ENCODE data around the gene LYPD5. TPM values are rescaled to one million over a fixed set of nuclear protein-coding genes. Genes with fewer than 3 reads are reported as not detected.
A peak's percentile ranks its signal among the peaks of the same experiment; 100 is the strongest.

The LYPD5 gene
- total and polyA plus RNA-seq, 4 experiments from 2014 or later = 0.27 to 0.97 (median 0.50) TPM

DNA sequence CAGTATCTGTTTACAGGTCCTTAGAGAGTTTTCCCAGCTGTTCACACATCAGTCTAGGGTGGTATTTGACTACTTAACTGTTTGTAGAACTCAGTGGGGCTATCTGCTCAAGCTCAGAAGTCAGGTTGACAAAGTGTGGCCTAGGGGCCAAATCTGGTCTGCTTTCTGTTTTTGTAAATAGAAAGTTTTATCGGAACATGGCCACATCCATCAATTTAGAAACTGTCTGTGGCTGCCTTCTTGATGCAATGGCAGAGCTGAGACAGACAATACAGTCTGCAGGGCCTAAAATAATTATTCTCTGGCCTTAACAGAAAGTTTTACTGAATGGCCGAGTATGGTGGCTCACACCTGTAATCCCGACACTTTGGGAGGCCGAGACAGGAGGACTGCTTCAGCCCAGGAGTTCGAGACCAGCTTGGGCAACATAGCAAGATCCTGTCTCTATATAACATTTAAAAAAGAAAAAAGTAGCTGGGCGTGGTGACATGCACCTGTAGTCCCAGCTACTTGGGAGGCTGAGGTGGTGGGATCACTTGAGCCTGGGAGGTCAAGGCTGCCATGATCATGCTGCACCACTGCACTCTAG, 49.9 kb downstream of the LYPD5 start:
- Mint-ChIP-seq H3K27ac (peak overlapping the region in 6 of 7 donors; percentile 55 to 99 (median 88)), H3K27me3 (no peaks in the 10 kb centered on the region), H3K4me1 (peaks cover 32 to 74% (median 49%) of the 10 kb centered on the region in 4 donors), H3K36me3 (peaks cover 29 to 50% of the 10 kb centered on the region in 2 donors), H3K9me3 (peaks cover 0 to 3% (median 0%) of the 10 kb centered on the region in 8 donors), H3K4me3 (peak overlapping the region in 4 of 8 donors; percentile 48 to 97 (median 60))
- POLR2A ChIA-PET (ENCODE audit: partially characterized antibody) = interaction anchor here (0.6 to 6.4 kb wide), 4 partner anchors 15 to 75 kb away, joined by 3 to 116 read pairs (median 56); partner anchors contain the start of genes KCNN4 and ZNF283
- CTCF ChIA-PET (ENCODE audit: partially characterized antibody) = interaction anchor here (1.1 to 7.6 kb wide), 3 partner anchors 14 to 32 kb away, joined by 3 to 80 read pairs (median 4); no protein-coding TSS in a partner anchor
- no peak overlapping the region for H3K4me3 ChIP-seq (ENCODE audit: low read length in 2 of 2)
- intact Hi-C loops (cut with micrococcal nuclease) = no loop called here
- no peak for DNase-seq
- no peaks in the 10 kb centered on the region for H3K9me3 ChIP-seq (ENCODE audit: control insufficient read depth in 1 of 2, low read length in 2 of 2)
- H3K27me3 ChIP-seq (ENCODE audit: insufficient read depth, low read length) = no peaks in the 10 kb centered on the region
- peaks cover 42% of the 10 kb centered on the region for H3K36me3 ChIP-seq (ENCODE audit: insufficient read depth, low read length)
- H3K4me1 ChIP-seq (ENCODE audit: insufficient read depth, low read length) = peaks cover 48% of the 10 kb centered on the region
- peak overlapping the region; percentile 24 for H3K27ac ChIP-seq (ENCODE audit: low read depth, low read length)

DNA sequence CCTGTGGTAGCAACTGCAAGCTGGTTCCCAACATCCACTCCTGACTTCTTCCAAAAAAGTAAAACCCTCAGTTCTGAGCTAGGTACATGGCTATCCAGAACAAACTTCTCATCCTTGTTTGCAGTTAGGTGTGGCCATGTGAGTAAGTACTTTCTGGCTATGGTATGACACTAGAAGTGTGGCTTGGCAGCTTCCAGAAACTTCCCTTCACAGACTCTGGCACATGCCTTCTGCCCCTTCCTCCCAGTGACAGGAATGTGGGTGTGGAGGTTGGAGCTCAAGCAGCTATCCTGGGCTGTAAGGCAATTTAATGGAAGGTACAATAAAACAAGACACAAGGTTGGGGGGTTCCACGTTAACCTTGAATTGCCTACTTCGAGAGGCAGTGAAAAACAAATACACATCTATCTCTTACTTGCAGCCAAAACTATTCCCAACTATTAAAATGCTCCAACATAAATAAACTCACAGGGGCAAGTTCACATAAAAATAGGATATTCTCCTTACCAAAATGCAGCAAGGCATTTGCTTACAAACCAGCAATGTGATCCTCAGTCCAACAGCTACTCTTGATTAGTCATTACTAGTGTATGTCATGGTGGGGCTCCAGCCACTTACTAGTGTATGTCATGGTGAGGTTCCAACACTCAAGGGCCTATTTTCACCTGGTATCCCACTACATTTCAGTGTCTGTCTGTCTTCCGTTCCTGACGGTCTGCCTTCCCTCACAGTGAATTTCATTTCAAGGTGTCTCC, 50.6 kb downstream of the LYPD5 start:
- ChIA-PET CTCF (ENCODE audit: partially characterized antibody) (interaction anchor here (1.1 to 7.6 kb wide), 3 partner anchors 14 to 58 kb away, joined by 3 to 80 read pairs (median 3); no protein-coding TSS in a partner anchor), POLR2A (ENCODE audit: partially characterized antibody) (interaction anchor here (1.4 to 6.4 kb wide), 3 partner anchors 15 to 33 kb away, joined by 5 to 116 read pairs (median 106); partner anchors contain the start of gene KCNN4)
- H3K9me3 ChIP-seq (ENCODE audit: control insufficient read depth in 1 of 2, low read length in 2 of 2) = no peaks in the 10 kb centered on the region
- DNase-seq = no peak
- H3K4me1 ChIP-seq (ENCODE audit: insufficient read depth, low read length) = peaks cover 47% of the 10 kb centered on the region
- Mint-ChIP-seq H3K9me3 (peaks cover 0 to 3% (median 0%) of the 10 kb centered on the region in 8 donors), H3K4me3 (peak overlapping the region in 1 of 8 donors; percentile 17), H3K27ac (peak overlapping the region; percentile 9 to 96 (median 81)), H3K4me1 (peaks cover 32 to 71% (median 48%) of the 10 kb centered on the region in 4 donors), H3K27me3 (no peaks in the 10 kb centered on the region), H3K36me3 (peaks cover 33 to 53% of the 10 kb centered on the region in 2 donors)
- H3K27ac ChIP-seq (ENCODE audit: low read depth, low read length) = peak overlapping the region; percentile 24
- H3K27me3 ChIP-seq (ENCODE audit: insufficient read depth, low read length) = no peaks in the 10 kb centered on the region
- no peak overlapping the region for H3K4me3 ChIP-seq (ENCODE audit: low read length in 2 of 2)
- peaks cover 49% of the 10 kb centered on the region for H3K36me3 ChIP-seq (ENCODE audit: insufficient read depth, low read length)
- intact Hi-C loops (cut with micrococcal nuclease) = no loop called here

DNA sequence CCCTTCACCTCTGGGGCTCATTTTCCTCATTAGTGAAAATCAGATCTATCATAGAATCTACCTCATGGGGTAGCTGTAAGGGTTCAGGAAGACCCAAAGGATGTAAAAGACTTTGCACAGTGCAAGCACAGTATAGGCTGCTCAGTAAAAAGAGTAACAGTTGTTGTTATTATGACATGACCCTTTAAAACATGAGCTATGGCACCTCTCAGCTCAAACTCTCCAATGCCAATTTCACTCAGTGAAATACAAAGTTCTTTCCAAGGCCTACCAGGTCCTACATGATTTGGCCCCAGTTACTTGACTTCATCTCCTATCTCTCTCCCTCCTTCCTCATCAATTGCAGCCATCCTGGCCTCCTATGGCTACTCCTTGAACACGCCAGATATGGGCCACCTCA, 52.3 kb downstream of the LYPD5 start:
- no peak overlapping the region for H3K4me3 ChIP-seq (ENCODE audit: low read length in 2 of 2)
- H3K4me3 Mint-ChIP-seq = no peak overlapping the region
- H3K27me3 ChIP-seq (ENCODE audit: insufficient read depth, low read length) = no peaks in the 10 kb centered on the region
- DNase-seq = no peak
- H3K9me3 Mint-ChIP-seq = no peaks in the 10 kb centered on the region
- H3K27ac Mint-ChIP-seq = peak overlapping the region in 5 of 7 donors; percentile 9 to 59 (median 48)
- peaks cover 60% of the 10 kb centered on the region for H3K36me3 ChIP-seq (ENCODE audit: insufficient read depth, low read length)
- no peaks in the 10 kb centered on the region for H3K9me3 ChIP-seq (ENCODE audit: control insufficient read depth in 1 of 2, low read length in 2 of 2)
- ChIA-PET POLR2A (ENCODE audit: partially characterized antibody) (interaction anchor here (0.6 to 0.9 kb wide), 2 partner anchors 27 to 31 kb away, joined by 3 to 4 read pairs; partner anchors contain the start of gene KCNN4), CTCF (ENCODE audit: partially characterized antibody) (interaction anchor here (0.9 to 1.3 kb wide), 3 partner anchors 15 to 82 kb away, joined by 3 read pairs; no protein-coding TSS in a partner anchor)
- intact Hi-C loops (cut with micrococcal nuclease) = no loop called here
- peaks cover 31 to 63% (median 42%) of the 10 kb centered on the region in 4 donors for H3K4me1 Mint-ChIP-seq
- peaks cover 44 to 66% of the 10 kb centered on the region in 2 donors for H3K36me3 Mint-ChIP-seq
- H3K27me3 Mint-ChIP-seq = no peaks in the 10 kb centered on the region
- H3K4me1 ChIP-seq (ENCODE audit: insufficient read depth, low read length) = peaks cover 38% of the 10 kb centered on the region
- no peak overlapping the region for H3K27ac ChIP-seq (ENCODE audit: low read depth, low read length)

DNA sequence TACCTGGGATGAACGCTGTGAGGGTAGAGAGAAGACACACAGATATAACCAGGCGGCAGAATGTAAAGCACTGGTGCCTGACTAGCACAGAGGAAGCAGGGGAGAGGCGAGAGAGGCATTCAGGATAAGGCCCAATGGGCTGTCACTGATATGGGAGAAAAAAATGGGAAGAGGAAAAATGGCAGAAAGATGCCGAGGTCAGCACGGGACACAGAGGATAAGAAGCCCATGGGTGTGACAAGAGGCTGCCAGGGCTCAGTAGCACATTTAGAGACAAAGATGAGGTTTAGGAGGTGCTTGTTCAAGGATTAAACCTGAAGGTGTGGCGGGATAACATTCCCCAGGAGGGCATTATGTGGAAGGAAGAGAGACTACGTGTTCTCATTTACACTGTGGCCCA, 53.1 kb downstream of the LYPD5 start:
- POLR2A ChIA-PET (ENCODE audit: partially characterized antibody) = no interaction called here
- H3K4me1 ChIP-seq (ENCODE audit: insufficient read depth, low read length) = peaks cover 38% of the 10 kb centered on the region
- peaks cover 47 to 67% of the 10 kb centered on the region in 2 donors for H3K36me3 Mint-ChIP-seq
- H3K36me3 ChIP-seq (ENCODE audit: insufficient read depth, low read length) = peaks cover 67% of the 10 kb centered on the region
- CTCF ChIA-PET (ENCODE audit: partially characterized antibody) = interaction anchor here (1.1 to 1.3 kb wide), 2 partner anchors 16 to 81 kb away, joined by 3 read pairs; no protein-coding TSS in a partner anchor
- no peaks in the 10 kb centered on the region for H3K9me3 Mint-ChIP-seq
- no peaks in the 10 kb centered on the region for H3K27me3 ChIP-seq (ENCODE audit: insufficient read depth, low read length)
- peak overlapping the region in 4 of 7 donors; percentile 36 to 85 (median 76) for H3K27ac Mint-ChIP-seq
- intact Hi-C loops (cut with micrococcal nuclease) = no loop called here
- DNase-seq = no peak
- no peak overlapping the region for H3K27ac ChIP-seq (ENCODE audit: low read depth, low read length)
- H3K27me3 Mint-ChIP-seq = no peaks in the 10 kb centered on the region
- no peak overlapping the region for H3K4me3 Mint-ChIP-seq
- no peak overlapping the region for H3K4me3 ChIP-seq (ENCODE audit: low read length in 2 of 2)
- no peaks in the 10 kb centered on the region for H3K9me3 ChIP-seq (ENCODE audit: control insufficient read depth in 1 of 2, low read length in 2 of 2)
- H3K4me1 Mint-ChIP-seq = peaks cover 29 to 55% (median 40%) of the 10 kb centered on the region in 4 donors

DNA sequence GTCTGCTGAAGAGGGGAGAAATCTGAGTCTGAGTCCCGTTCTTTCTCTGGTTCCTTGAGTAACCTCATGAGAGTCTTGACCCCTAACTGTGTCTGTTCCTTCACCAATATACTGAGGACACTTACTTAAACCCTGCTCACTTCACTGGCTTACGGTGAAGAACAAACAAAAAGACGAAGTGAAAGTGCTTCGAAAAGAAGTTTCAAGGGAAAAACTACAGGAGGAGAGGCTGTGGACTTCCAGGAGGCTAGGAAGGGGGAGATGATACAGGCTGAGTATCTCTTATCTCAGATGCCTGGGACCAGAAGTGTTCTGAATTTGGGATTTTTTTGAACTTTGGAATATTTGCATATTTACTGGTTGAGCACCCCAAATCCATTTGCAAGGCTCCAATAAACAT, 53.6 kb downstream of the LYPD5 start:
- intact Hi-C loops (cut with micrococcal nuclease) = no loop called here
- H3K4me3 Mint-ChIP-seq = no peak overlapping the region
- no peaks in the 10 kb centered on the region for H3K9me3 Mint-ChIP-seq
- DNase-seq = no peak
- Histone ChIP-seq H3K27ac (ENCODE audit: low read depth, low read length) (peak overlapping the region; percentile 2), H3K4me3 (ENCODE audit: low read length in 2 of 2) (no peak overlapping the region), H3K4me1 (ENCODE audit: insufficient read depth, low read length) (peaks cover 33% of the 10 kb centered on the region), H3K27me3 (ENCODE audit: insufficient read depth, low read length) (no peaks in the 10 kb centered on the region), H3K9me3 (ENCODE audit: control insufficient read depth in 1 of 2, low read length in 2 of 2) (no peaks in the 10 kb centered on the region), H3K36me3 (ENCODE audit: insufficient read depth, low read length) (peaks cover 72% of the 10 kb centered on the region)
- peaks cover 52 to 68% of the 10 kb centered on the region in 2 donors for H3K36me3 Mint-ChIP-seq
- ChIA-PET POLR2A (ENCODE audit: partially characterized antibody) (no interaction called here), CTCF (ENCODE audit: partially characterized antibody) (interaction anchor here (7.3 kb wide), 1 partner anchor 61 kb away, joined by 51 read pairs; no protein-coding TSS in a partner anchor)
- no peaks in the 10 kb centered on the region for H3K27me3 Mint-ChIP-seq
- peak overlapping the region; percentile 68 to 85 (median 81) for H3K27ac Mint-ChIP-seq
- H3K4me1 Mint-ChIP-seq = peaks cover 26 to 51% (median 37%) of the 10 kb centered on the region in 4 donors

DNA sequence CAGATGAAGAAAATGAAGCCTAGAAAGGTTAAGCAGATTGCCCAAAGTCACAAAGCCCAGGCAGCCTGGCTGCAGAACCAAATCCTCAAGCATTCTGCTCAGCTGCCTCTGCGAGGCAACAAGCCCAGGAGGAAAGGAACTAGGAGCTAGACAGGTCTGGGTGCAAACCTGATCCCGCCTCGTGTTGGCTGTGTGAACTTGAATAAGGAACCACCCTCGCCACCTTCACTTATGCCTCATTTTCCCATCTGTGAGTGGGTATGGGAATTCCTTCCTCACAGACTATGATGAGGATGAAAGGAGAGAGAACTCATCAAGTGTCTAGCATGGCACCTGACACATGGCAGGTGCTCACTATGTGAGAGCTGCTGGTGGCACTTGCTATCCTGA, 54.0 kb downstream of the LYPD5 start:
- H3K27me3 Mint-ChIP-seq = no peaks in the 10 kb centered on the region
- H3K4me1 Mint-ChIP-seq = peaks cover 26 to 46% (median 33%) of the 10 kb centered on the region in 4 donors
- Histone ChIP-seq H3K36me3 (ENCODE audit: insufficient read depth, low read length) (peaks cover 75% of the 10 kb centered on the region), H3K27me3 (ENCODE audit: insufficient read depth, low read length) (no peaks in the 10 kb centered on the region), H3K4me1 (ENCODE audit: insufficient read depth, low read length) (peaks cover 28% of the 10 kb centered on the region), H3K9me3 (ENCODE audit: control insufficient read depth in 1 of 2, low read length in 2 of 2) (no peaks in the 10 kb centered on the region), H3K4me3 (ENCODE audit: low read length in 2 of 2) (no peak overlapping the region), H3K27ac (ENCODE audit: low read depth, low read length) (peak overlapping the region; percentile 32)
- ChIA-PET POLR2A (ENCODE audit: partially characterized antibody) (no interaction called here), CTCF (ENCODE audit: partially characterized antibody) (interaction anchor here (7.3 kb wide), 1 partner anchor 62 kb away, joined by 51 read pairs; no protein-coding TSS in a partner anchor)
- H3K27ac Mint-ChIP-seq = peak overlapping the region; percentile 62 to 93 (median 87)
- peak overlapping the region in 3 of 8 donors; percentile 17 to 57 (median 24) for H3K4me3 Mint-ChIP-seq
- intact Hi-C loops (cut with micrococcal nuclease) = no loop called here
- DNase-seq = no peak
- H3K36me3 Mint-ChIP-seq = peaks cover 53 to 70% of the 10 kb centered on the region in 2 donors
- no peaks in the 10 kb centered on the region for H3K9me3 Mint-ChIP-seq
